Measurements from ENCODE around the gene FABP6.

Gene FABP6

GRCh38 chr5:160260881-160261815 lies 31.8 kb downstream of the FABP6 start:
- TF ChIP-seq CSDC2 (CRISPR knock-in tag; IDR thresholded peaks at IDR 0.05) (no peak), OSR1 (CRISPR knock-in tag; IDR thresholded peaks at IDR 0.05) (no peak), ARNTL (CRISPR knock-in tag; IDR thresholded peaks at IDR 0.05; ENCODE audit: borderline replicate concordance, low read depth) (no peak), ZFP30 (CRISPR knock-in tag; IDR thresholded peaks at IDR 0.05) (no peak), ISL1 (CRISPR knock-in tag; IDR thresholded peaks at IDR 0.05) (no peak), TCF4 (CRISPR knock-in tag; IDR thresholded peaks at IDR 0.05; ENCODE audit: borderline replicate concordance) (no peak), TOX (CRISPR knock-in tag; IDR thresholded peaks at IDR 0.05; ENCODE audit: borderline replicate concordance) (no peak), ZC3H10 (CRISPR knock-in tag; IDR thresholded peaks at IDR 0.05) (no peak), RARB (CRISPR knock-in tag; IDR thresholded peaks at IDR 0.05) (no peak), PATZ1 (CRISPR knock-in tag; IDR thresholded peaks at IDR 0.05; ENCODE audit: borderline replicate concordance) (no peak), ZNF70 (CRISPR knock-in tag; IDR thresholded peaks at IDR 0.05) (no peak), ZNF565 (CRISPR knock-in tag; conservative IDR thresholded peaks at IDR 0.05; ENCODE audit: low read depth) (no peak), BACH2 (CRISPR knock-in tag; IDR thresholded peaks at IDR 0.05; ENCODE audit: borderline replicate concordance) (no peak), ESRRG (CRISPR knock-in tag; IDR thresholded peaks at IDR 0.05) (no peak)
- TF ChIP-seq, protein P1, sequence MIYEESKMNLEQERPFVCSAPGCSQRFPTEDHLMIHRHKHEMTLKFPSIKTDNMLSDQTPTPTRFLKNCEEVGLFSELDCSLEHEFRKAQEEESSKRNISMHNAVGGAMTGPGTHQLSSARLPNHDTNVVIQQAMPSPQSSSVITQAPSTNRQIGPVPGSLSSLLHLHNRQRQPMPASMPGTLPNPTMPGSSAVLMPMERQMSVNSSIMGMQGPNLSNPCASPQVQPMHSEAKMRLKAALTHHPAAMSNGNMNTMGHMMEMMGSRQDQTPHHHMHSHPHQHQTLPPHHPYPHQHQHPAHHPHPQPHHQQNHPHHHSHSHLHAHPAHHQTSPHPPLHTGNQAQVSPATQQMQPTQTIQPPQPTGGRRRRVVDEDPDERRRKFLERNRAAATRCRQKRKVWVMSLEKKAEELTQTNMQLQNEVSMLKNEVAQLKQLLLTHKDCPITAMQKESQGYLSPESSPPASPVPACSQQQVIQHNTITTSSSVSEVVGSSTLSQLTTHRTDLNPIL (CRISPR knock-in tag; IDR thresholded peaks at IDR 0.05; ENCODE audit: low read depth), result no peak
- TF ChIP-seq, protein P2, sequence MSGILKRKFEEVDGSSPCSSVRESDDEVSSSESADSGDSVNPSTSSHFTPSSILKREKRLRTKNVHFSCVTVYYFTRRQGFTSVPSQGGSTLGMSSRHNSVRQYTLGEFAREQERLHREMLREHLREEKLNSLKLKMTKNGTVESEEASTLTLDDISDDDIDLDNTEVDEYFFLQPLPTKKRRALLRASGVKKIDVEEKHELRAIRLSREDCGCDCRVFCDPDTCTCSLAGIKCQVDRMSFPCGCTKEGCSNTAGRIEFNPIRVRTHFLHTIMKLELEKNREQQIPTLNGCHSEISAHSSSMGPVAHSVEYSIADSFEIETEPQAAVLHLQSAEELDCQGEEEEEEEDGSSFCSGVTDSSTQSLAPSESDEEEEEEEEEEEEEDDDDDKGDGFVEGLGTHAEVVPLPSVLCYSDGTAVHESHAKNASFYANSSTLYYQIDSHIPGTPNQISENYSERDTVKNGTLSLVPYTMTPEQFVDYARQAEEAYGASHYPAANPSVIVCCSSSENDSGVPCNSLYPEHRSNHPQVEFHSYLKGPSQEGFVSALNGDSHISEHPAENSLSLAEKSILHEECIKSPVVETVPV (CRISPR knock-in tag; IDR thresholded peaks at IDR 0.05), result no peak
- ATAC-seq, result no peak

DNA sequence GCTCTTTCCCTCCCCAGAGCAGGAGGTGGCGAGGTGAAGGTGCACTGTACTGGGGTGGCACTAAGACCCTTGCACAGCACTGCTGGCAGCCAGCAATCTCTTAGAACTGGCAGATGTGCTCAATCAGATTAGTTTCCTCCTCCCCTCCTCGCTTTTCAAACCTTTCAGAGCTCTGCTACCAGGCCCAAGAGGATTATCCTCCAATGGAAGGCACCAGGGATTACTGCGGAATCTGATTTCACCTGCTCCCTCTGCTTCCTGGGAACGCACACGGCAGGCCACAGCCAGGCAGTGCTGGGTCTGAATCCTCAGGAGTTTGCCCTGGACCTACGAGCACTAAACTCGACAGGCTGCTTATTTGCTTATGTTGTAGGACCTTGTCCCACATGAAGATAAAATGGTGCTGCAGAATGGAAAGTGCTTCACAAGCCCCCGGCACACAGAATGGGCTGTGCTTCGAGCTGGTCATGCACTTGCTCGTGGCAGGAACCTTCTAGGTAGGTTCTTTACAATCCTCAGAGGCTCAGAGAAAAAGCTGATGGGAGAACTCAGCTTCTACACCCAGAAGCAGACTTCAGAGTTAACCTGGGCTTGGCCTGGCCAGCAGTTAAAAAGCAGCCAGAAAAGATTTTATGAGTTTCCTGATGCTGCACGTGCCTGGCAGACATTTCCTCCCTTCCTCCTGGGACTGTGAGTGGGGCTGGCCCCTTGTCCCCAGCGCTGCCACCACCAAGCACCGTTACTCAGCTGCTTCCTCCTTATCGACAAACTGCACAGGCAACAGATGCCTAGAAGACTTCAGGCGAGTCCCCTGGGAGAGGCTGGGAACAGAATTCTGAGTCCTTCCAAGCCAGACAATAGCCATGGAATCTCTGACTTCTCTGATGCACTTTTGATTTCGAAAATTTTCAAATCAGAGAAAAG lies 33.1 kb downstream of the FABP6 start:
- peak; percentile 40; the same call in 1 of the 3 replicates for ATAC-seq
- TF ChIP-seq, protein P2 (CRISPR knock-in tag; IDR thresholded peaks at IDR 0.05), result no peak
- 0 out of 2 replicates have a peak, but pooled peaks have one; percentile 26 for TF ChIP-seq TCF4 (CRISPR knock-in tag; IDR thresholded peaks at IDR 0.05; ENCODE audit: borderline replicate concordance)
- peak; percentile 64; the same call in 1 of the 2 replicates for TF ChIP-seq ZNF70 (CRISPR knock-in tag; IDR thresholded peaks at IDR 0.05)

- ATAC-seq, result no peak
- no peak for TF ChIP-seq RARB (CRISPR knock-in tag; IDR thresholded peaks at IDR 0.05)
- TF ChIP-seq, protein P2 (CRISPR knock-in tag; IDR thresholded peaks at IDR 0.05), result no peak
- TF ChIP-seq, protein P3, sequence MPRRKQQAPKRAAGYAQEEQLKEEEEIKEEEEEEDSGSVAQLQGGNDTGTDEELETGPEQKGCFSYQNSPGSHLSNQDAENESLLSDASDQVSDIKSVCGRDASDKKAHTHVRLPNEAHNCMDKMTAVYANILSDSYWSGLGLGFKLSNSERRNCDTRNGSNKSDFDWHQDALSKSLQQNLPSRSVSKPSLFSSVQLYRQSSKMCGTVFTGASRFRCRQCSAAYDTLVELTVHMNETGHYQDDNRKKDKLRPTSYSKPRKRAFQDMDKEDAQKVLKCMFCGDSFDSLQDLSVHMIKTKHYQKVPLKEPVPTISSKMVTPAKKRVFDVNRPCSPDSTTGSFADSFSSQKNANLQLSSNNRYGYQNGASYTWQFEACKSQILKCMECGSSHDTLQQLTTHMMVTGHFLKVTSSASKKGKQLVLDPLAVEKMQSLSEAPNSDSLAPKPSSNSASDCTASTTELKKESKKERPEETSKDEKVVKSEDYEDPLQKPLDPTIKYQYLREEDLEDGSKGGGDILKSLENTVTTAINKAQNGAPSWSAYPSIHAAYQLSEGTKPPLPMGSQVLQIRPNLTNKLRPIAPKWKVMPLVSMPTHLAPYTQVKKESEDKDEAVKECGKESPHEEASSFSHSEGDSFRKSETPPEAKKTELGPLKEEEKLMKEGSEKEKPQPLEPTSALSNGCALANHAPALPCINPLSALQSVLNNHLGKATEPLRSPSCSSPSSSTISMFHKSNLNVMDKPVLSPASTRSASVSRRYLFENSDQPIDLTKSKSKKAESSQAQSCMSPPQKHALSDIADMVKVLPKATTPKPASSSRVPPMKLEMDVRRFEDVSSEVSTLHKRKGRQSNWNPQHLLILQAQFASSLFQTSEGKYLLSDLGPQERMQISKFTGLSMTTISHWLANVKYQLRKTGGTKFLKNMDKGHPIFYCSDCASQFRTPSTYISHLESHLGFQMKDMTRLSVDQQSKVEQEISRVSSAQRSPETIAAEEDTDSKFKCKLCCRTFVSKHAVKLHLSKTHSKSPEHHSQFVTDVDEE (CRISPR knock-in tag; IDR thresholded peaks at IDR 0.05), result no peak
- no peak for TF ChIP-seq CSDC2 (CRISPR knock-in tag; IDR thresholded peaks at IDR 0.05)
- no peak for TF ChIP-seq BACH2 (CRISPR knock-in tag; IDR thresholded peaks at IDR 0.05; ENCODE audit: borderline replicate concordance)
- no peak for TF ChIP-seq TCF4 (CRISPR knock-in tag; IDR thresholded peaks at IDR 0.05; ENCODE audit: borderline replicate concordance)
- no peak for TF ChIP-seq SNAI2 (CRISPR knock-in tag; IDR thresholded peaks at IDR 0.05)
- TF ChIP-seq, protein P4, sequence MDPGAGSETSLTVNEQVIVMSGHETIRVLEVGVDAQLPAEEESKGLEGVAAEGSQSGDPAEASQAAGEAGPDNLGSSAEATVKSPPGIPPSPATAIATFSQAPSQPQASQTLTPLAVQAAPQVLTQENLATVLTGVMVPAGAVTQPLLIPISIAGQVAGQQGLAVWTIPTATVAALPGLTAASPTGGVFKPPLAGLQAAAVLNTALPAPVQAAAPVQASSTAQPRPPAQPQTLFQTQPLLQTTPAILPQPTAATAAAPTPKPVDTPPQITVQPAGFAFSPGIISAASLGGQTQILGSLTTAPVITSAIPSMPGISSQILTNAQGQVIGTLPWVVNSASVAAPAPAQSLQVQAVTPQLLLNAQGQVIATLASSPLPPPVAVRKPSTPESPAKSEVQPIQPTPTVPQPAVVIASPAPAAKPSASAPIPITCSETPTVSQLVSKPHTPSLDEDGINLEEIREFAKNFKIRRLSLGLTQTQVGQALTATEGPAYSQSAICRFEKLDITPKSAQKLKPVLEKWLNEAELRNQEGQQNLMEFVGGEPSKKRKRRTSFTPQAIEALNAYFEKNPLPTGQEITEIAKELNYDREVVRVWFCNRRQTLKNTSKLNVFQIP (CRISPR knock-in tag; IDR thresholded peaks at IDR 0.05; ENCODE audit: borderline replicate concordance, low read depth), result no peak
- no peak for TF ChIP-seq GLIS3 (CRISPR knock-in tag; IDR thresholded peaks at IDR 0.05)
- TF ChIP-seq ZFP3 (CRISPR knock-in tag; IDR thresholded peaks at IDR 0.05), result no peak
- TF ChIP-seq OSR1 (CRISPR knock-in tag; IDR thresholded peaks at IDR 0.05), result no peak
- no peak for TF ChIP-seq ZNF565 (CRISPR knock-in tag; conservative IDR thresholded peaks at IDR 0.05; ENCODE audit: low read depth)
- TF ChIP-seq PPARA (CRISPR knock-in tag; IDR thresholded peaks at IDR 0.05; ENCODE audit: borderline replicate concordance), result no peak
Observed at GRCh38 chr5:160263326-160263855, 34.1 kb downstream of the FABP6 start.

All from SK-N-SH treated with all-trans-retinoic acid at 6 μM for 48 hours (cell line).